Tibial nerve (tissue), 4 donors: Measurements from ENCODE around the gene CD274. TPM values are rescaled to one million over a fixed set of nuclear protein-coding genes. Genes with fewer than 3 reads are reported as not detected.

ENCODE experiments used
- DNase-seq, 2 donors: peaks; one replicate each; pipeline ENCODE4 v3.0.0-alpha.2; 2019; ENCODE audit warnings: low spot score in 2 of 2
- H3K27ac ChIP-seq, 4 donors: fragments of 200-600 bp; sonication (generic) in 3 of 4; one replicate each; pipeline ENCODE4 v1.5.1; 2017 to 2019; ENCODE audit warnings: mild to moderate bottlenecking in 1 of 4
- H3K27me3 ChIP-seq, 2 donors: fragments of 200-600 bp; sonication (generic) in 1 of 2; one replicate each; pipeline versions ENCODE4 v1.5.1 to v1.6.0; 2017 to 2019
- H3K36me3 ChIP-seq, 3 donors: fragments of 200-600 bp; sonication (generic); one replicate each; pipeline ENCODE4 v1.5.1; 2018 to 2019
- H3K4me1 ChIP-seq, 4 donors: fragments of 200-600 bp; sonication (generic) in 3 of 4; one replicate each; pipeline ENCODE4 v1.5.1; 2017 to 2019
- H3K4me3 ChIP-seq, 4 donors: fragments of 200-600 bp; sonication (generic) in 3 of 4; one replicate each; pipeline ENCODE4 v1.5.1; 2017 to 2019; ENCODE audit warnings: mild to moderate bottlenecking in 1 of 4, moderate library complexity in 1 of 4
- H3K9me3 ChIP-seq, 4 donors: fragments of 200-600 bp; sonication (generic) in 3 of 4; one replicate each; pipeline ENCODE4 v1.5.1; 2017 to 2019
- EP300 ChIP-seq, 2 donors: sonication (generic); formaldehyde crosslinking; IDR thresholded peaks; one replicate each; pipeline ENCODE4 v1.6.1; 2017; ENCODE audit warnings: antibody characterized with exemption in 2 of 2, mild to moderate bottlenecking in 1 of 2
- POLR2A ChIP-seq, 2 donors: fragments of 450-650 bp; IDR thresholded peaks; one replicate each; pipeline ENCODE4 v1.6.1; 2017; ENCODE audit warnings: antibody characterized with exemption in 2 of 2, mild to moderate bottlenecking in 2 of 2, moderate library complexity in 2 of 2
- WGBS, 2 donors: methylation state at CpG; one replicate each; pipeline ENCODE4 v1.1.5; 2018; 5-methylcytosine and 5-hydroxymethylcytosine counted together
- total RNA-seq, 4 donors: library from RNA; depleted of rRNA; stranded (reverse); fragments of >200 nt; gene quantifications; one replicate each; pipeline ENCODE4 v1.1.0, GENCODE V29; 2016
- TF ChIP-seq, protein P1 (sequence below), 5 experiments: fragments of 200-600 bp in 3 of 5; fragments of 450-650 bp in 2 of 5; sonication (generic) in 3 of 5; IDR thresholded peaks; one replicate each; pipeline ENCODE4 v1.5.1; 2016 to 2019; ENCODE audit warnings: antibody characterized with exemption in 5 of 5, mild to moderate bottlenecking in 3 of 5, moderate library complexity in 2 of 5

CD274 gene
- total RNA-seq, 4 donors from 2014 or later, result 2.1 to 4.2 (median 2.5) TPM

DNA sequence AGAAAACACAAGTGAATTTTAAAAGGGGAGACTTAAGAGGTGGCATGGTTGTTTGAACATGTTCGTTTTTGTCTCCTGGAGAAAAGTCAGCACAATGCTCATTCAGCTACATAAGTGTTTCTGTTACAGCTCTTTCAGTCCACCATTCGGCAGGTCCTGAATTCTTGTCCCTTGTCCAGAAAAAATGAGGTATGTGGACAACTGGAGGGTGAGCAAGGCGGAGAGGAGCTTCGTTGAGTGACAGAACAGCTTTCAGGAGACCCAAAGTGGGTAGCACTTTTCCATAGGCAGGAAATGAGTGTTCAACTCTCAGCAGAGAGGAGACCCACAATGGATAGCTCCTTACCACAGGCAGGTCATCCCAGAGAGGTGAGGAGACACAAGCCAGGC, 64.9 kb downstream of the CD274 start:
- DNase-seq, result no peak
- H3K9me3 ChIP-seq, result no peaks in the 10 kb centered on the region
- peaks cover 0 to 11% (median 0%) of the 10 kb centered on the region in 4 donors for H3K4me1 ChIP-seq
- H3K36me3 ChIP-seq, result no peaks in the 10 kb centered on the region
- TF ChIP-seq POLR2A (IDR thresholded peaks at IDR 0.05) (no peak), EP300 (IDR thresholded peaks at IDR 0.05) (no peak)
- TF ChIP-seq, protein P1, sequence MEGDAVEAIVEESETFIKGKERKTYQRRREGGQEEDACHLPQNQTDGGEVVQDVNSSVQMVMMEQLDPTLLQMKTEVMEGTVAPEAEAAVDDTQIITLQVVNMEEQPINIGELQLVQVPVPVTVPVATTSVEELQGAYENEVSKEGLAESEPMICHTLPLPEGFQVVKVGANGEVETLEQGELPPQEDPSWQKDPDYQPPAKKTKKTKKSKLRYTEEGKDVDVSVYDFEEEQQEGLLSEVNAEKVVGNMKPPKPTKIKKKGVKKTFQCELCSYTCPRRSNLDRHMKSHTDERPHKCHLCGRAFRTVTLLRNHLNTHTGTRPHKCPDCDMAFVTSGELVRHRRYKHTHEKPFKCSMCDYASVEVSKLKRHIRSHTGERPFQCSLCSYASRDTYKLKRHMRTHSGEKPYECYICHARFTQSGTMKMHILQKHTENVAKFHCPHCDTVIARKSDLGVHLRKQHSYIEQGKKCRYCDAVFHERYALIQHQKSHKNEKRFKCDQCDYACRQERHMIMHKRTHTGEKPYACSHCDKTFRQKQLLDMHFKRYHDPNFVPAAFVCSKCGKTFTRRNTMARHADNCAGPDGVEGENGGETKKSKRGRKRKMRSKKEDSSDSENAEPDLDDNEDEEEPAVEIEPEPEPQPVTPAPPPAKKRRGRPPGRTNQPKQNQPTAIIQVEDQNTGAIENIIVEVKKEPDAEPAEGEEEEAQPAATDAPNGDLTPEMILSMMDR (IDR thresholded peaks at IDR 0.05), result no peak
- H3K4me3 ChIP-seq, result no peak overlapping the region
- no peak overlapping the region for H3K27ac ChIP-seq
- 79 to 88% methylated on average over 4 of the region's 4 CpGs for WGBS, 2 donors
- no peaks in the 10 kb centered on the region for H3K27me3 ChIP-seq

DNA sequence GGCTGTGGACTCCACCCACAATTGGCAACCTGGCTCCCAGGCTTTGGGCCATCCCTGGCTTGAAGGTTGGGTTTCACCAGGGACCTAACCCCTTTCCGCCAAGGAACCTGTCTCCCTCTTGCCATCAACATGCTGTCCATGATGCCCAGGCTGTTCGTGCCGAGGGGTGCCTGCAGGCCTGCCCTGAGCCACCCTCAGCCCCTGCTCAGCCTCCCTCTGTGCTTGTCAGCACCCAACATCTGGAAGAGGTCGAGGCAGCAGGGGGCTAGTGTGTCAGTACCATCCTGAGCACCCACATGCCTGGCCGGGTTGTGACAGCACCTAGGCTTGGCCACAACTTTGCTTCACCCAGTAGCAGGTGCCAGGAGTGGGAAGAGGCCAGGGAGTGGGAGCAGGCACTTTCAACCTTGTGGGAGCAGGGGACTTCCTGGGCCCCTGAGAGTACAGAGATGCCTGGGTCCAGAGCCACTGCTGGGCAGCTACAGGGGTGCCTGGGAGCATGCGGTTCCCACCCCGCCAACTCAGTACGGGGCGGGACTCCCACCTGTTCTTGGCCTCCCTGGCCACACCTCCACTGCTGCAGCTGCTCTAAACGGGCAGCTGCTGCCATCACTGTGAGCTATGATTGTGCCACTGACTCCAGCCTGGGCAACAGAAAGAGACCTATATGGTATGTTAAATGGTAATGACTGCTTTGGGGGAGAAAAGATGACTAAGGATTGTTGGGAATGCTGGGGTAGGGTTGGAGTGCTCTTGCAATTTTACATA, 66.3 kb downstream of the CD274 start:
- Histone ChIP-seq H3K27me3 (no peaks in the 10 kb centered on the region), H3K36me3 (no peaks in the 10 kb centered on the region), H3K27ac (no peak overlapping the region), H3K4me3 (no peak overlapping the region), H3K9me3 (no peaks in the 10 kb centered on the region), H3K4me1 (no peaks in the 10 kb centered on the region)
- TF ChIP-seq POLR2A (IDR thresholded peaks at IDR 0.05) (no peak), EP300 (IDR thresholded peaks at IDR 0.05) (no peak)
- TF ChIP-seq, protein P1 (IDR thresholded peaks at IDR 0.05), result no peak
- 87 to 93% methylated on average over 10 of the region's 10 CpGs for WGBS, 2 donors
- no peak for DNase-seq

DNA sequence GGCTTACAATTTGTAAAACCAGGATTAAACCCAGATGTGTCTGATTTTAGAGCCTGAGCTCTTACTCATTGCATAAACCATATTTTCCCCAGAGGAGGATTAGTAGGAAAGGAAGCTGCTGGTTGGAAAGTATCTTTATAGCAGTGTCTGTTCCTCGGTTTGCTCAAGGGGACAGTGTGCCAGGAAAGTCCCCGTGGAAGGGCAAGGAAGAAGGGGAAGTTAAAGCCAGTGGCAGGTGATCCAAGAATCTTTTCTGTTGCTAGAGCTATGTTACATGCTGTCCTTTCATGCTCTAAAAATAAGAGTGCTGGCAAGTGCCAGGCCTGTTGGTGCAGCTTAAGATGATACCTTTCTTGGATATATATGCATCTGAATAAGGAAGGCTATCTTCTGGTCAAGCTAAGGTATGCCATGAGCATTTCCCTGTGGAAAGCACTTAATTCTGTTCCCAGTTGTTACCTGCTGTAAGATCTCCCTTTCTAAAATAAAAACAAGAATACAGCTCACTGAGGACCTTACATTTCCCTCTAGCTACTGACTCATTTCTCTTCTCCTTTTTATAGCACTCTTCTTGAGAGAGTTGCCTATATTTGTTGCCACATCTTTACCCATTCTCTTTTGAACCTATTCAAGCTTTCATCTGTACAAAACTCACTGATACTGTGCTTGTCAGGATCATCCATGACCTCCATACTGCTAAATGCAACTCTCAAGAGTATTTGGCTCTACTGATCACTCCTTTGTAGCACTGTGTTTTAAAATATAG, 68.0 kb downstream of the CD274 start:
- Histone ChIP-seq H3K27ac (no peak overlapping the region), H3K4me3 (no peak overlapping the region), H3K27me3 (no peaks in the 10 kb centered on the region), H3K9me3 (no peaks in the 10 kb centered on the region), H3K36me3 (no peaks in the 10 kb centered on the region), H3K4me1 (no peaks in the 10 kb centered on the region)
- 37 to 39% methylated on average over 2 of the region's 2 CpGs for WGBS, 2 donors
- DNase-seq, result no peak
- TF ChIP-seq EP300 (IDR thresholded peaks at IDR 0.05), result no peak
- TF ChIP-seq POLR2A (IDR thresholded peaks at IDR 0.05), result no peak
- TF ChIP-seq, protein P1 (IDR thresholded peaks at IDR 0.05), result no peak

DNA sequence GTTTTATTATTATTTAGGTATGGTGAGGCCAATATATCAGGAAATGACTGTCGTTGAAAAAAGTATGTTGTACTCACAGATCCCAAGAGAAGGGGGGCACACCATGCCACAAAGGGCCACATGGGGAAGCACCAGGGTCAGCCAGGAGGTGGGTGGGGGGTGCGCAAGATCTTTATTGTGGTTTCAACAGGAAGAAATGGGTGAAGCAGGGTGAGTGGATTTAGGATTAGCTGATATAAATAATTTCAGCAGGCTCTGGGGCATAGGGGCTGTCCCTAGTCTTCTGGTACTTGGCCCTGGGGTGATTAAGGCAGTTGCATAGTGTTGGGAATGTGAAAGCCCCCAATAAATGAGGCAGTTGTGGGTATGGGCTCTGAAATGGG, 68.6 kb downstream of the CD274 start:
- TF ChIP-seq EP300 (IDR thresholded peaks at IDR 0.05), result no peak
- TF ChIP-seq, protein P1 (IDR thresholded peaks at IDR 0.05), result no peak
- no peak for TF ChIP-seq POLR2A (IDR thresholded peaks at IDR 0.05)
- no peak for DNase-seq
- Histone ChIP-seq H3K9me3 (no peaks in the 10 kb centered on the region), H3K27me3 (no peaks in the 10 kb centered on the region), H3K4me3 (no peak overlapping the region), H3K36me3 (no peaks in the 10 kb centered on the region), H3K4me1 (no peaks in the 10 kb centered on the region), H3K27ac (no peak overlapping the region)
- WGBS, 2 donors, result 62 to 77% methylated on average over 2 of the region's 2 CpGs

Other genes with a start within 250 kb of the CD274 start
- not detected for gene INSL4, start 219.1 kb upstream of the CD274 start, total RNA-seq
- not detected for gene RLN2, start 145.8 kb upstream of the CD274 start, total RNA-seq
- not detected for gene RLN1, start 110.7 kb upstream of the CD274 start, total RNA-seq
- gene PLGRKT, start 12.6 kb upstream of the CD274 start, total RNA-seq, result 10 to 100 TPM in 1 of 4 donors, 1 to 10 TPM in 3; 8.4 to 12.0 (median 9.3) TPM
- gene PDCD1LG2, start 60.0 kb downstream of the CD274 start, total RNA-seq, result 1 to 10 TPM in 3 of 4 donors, under 1 TPM in 1; 0.44 to 3.1 (median 1.9) TPM
- gene RIC1, start 178.6 kb downstream of the CD274 start, total RNA-seq, result 10 to 100 TPM; 41.0 to 45.9 (median 43.4) TPM